ENCODE results near the gene XYLB.

- TF ChIP-seq CTCF (IDR thresholded peaks at IDR 0.05), result no peak
- no peak for TF ChIP-seq POLR2A (IDR thresholded peaks at IDR 0.05)
These were observed 19.0 kb downstream of the XYLB start for GRCh38 chr3:38365469-38366062.

All from esophagus squamous epithelium (tissue), 4 donors.